Stomach (tissue), 9 donors: Measurements from ENCODE around the gene SEPTIN1. TPM values are rescaled to one million over a fixed set of nuclear protein-coding genes. Genes with fewer than 3 reads are reported as not detected.
A peak's percentile ranks its signal among the peaks of the same experiment; 100 is the strongest.

Source experiments
- DNase-seq, 2 donors: peaks; one replicate each; pipeline versions ENCODE4 v3.0.0 to v3.0.0-alpha.2; 2013 to 2019
- H3K27ac ChIP-seq, 5 donors: fragments of 200-600 bp in 4 of 5; sonication (generic) in 4 of 5; one replicate each; pipeline ENCODE4 v1.5.1; 2013 to 2019; ENCODE audit warnings: mild to moderate bottlenecking in 1 of 5, moderate library complexity in 1 of 5
- H3K27me3 ChIP-seq, 3 donors: fragments of 200-600 bp; sonication (generic); one replicate each; pipeline ENCODE4 v1.5.1; 2017 to 2019; ENCODE audit warnings: mixed run types in 1 of 3
- H3K36me3 ChIP-seq, 4 donors: fragments of 200-600 bp; sonication (generic); 1 replicate in 3 of 4; 2 replicates in 1 of 4; pipeline ENCODE4 v1.5.1; 2016 to 2019
- H3K4me1 ChIP-seq, 4 donors: fragments of 200-600 bp; sonication (generic); one replicate each; pipeline ENCODE4 v1.5.1; 2016 to 2019
- H3K4me3 ChIP-seq, 4 donors: fragments of 200-600 bp; sonication (generic) in 3 of 4; one replicate each; pipeline ENCODE4 v1.5.1; 2016 to 2019; ENCODE audit warnings: mild to moderate bottlenecking in 1 of 4
- H3K9me3 ChIP-seq, 4 donors: fragments of 200-600 bp; sonication (generic); one replicate each; pipeline ENCODE4 v1.5.1; 2016 to 2019
- CTCF ChIP-seq, 7 experiments: fragments of 450-650 bp in 4 of 7; fragments of 200-600 bp in 3 of 7; sonication (generic) in 3 of 7; IDR thresholded peaks; one replicate each; pipeline ENCODE4 v1.5.1; 2016 to 2019; ENCODE audit warnings: antibody characterized with exemption in 7 of 7, control low read depth in 2 of 7, mild to moderate bottlenecking in 1 of 7
- EP300 ChIP-seq: sonication (generic); formaldehyde crosslinking; IDR thresholded peaks from one replicate; pipeline ENCODE4 v1.6.1; 2017; ENCODE audit warnings: antibody characterized with exemption
- POLR2A ChIP-seq, 4 donors: fragments of 450-650 bp; IDR thresholded peaks; one replicate each; pipeline ENCODE4 v1.6.1; 2016; ENCODE audit warnings: antibody characterized with exemption in 4 of 4, control low read depth in 2 of 4, mild to moderate bottlenecking in 1 of 4, moderate library complexity in 1 of 4
- POLR2AphosphoS5 ChIP-seq, 3 donors: sonication (generic); formaldehyde crosslinking; IDR thresholded peaks; one replicate each; pipeline ENCODE4 v1.6.1; 2016; ENCODE audit warnings: antibody characterized with exemption in 3 of 3
- WGBS, 5 donors: extraction: QIAGEN DNeasy Blood & Tissue Kit in 3 of 5; methylation state at CpG; one replicate each; pipeline versions ENCODE4 v1.1.5 to v1.1.7; 2013 to 2018; 5-methylcytosine and 5-hydroxymethylcytosine counted together
- intact Hi-C: fragments of 100-400 bp; cut with DNase I; formaldehyde crosslinking; loops from one replicate; pipeline ENCODE4 v1.15.1; 2023; ENCODE audit warnings: low total_unique reads
- polyA plus RNA-seq, 3 donors: library from polyadenylated mRNA; stranded (reverse); fragments of 200-250 nt; gene quantifications; one replicate each; pipeline ENCODE4 v1.2.3, GENCODE V29; 2013
- total RNA-seq, 5 donors: library from RNA; depleted of rRNA; stranded (reverse); fragments of >200 nt; gene quantifications; one replicate each; pipeline versions ENCODE4 v1.1.0 to v1.2.3, GENCODE V29; 2014 to 2016
- donor health status: healthy with polysubstance abuse.
- donor health status: Bipolar disorder and iron deficiency.
- donor health status: healthy.

Gene SEPTIN1
- total and polyA plus RNA-seq, 8 donors: 0.72 to 10.5 (median 5.3) TPM; not detected in 1

- Histone ChIP-seq H3K4me3 (no peak overlapping the region), H3K27me3 (no peaks in the 10 kb centered on the region), H3K36me3 (peaks cover 38 to 74% (median 73%) of the 10 kb centered on the region in 4 donors), H3K27ac (no peak overlapping the region), H3K9me3 (no peaks in the 10 kb centered on the region), H3K4me1 (peaks cover 21 to 33% (median 27%) of the 10 kb centered on the region in 4 donors)
- intact Hi-C loops: no loop called here
- no peak for TF ChIP-seq POLR2A (IDR thresholded peaks at IDR 0.05)
- no peak for TF ChIP-seq EP300
- TF ChIP-seq POLR2AphosphoS5 (IDR thresholded peaks at IDR 0.05): no peak
- TF ChIP-seq CTCF (IDR thresholded peaks at IDR 0.05): no peak
- 84 to 89% (median 86%) methylated on average over 21 to 28 of the region's 28 CpGs for WGBS, 5 donors
- no peak for DNase-seq
Observed at GRCh38 chr16:30358990-30359870, 23.1 kb downstream of the SEPTIN1 start.

GRCh38 chr16:30358577-30358936 lies 23.8 kb downstream of the SEPTIN1 start:
- H3K27ac ChIP-seq: no peak overlapping the region
- no peak for TF ChIP-seq CTCF (IDR thresholded peaks at IDR 0.05)
- no peak for TF ChIP-seq POLR2AphosphoS5 (IDR thresholded peaks at IDR 0.05)
- TF ChIP-seq POLR2A (IDR thresholded peaks at IDR 0.05): no peak
- TF ChIP-seq EP300: no peak
- intact Hi-C loops: no loop called here
- no peak overlapping the region for H3K4me3 ChIP-seq
- 89 to 95% (median 91%) methylated on average over 9 of the region's 9 CpGs for whole genome bisulfite sequencing, 5 donors
- peaks cover 41 to 71% (median 69%) of the 10 kb centered on the region in 4 donors for H3K36me3 ChIP-seq
- peaks cover 28 to 40% (median 33%) of the 10 kb centered on the region in 4 donors for H3K4me1 ChIP-seq
- no peak for DNase-seq
- H3K27me3 ChIP-seq: no peaks in the 10 kb centered on the region
- no peaks in the 10 kb centered on the region for H3K9me3 ChIP-seq

- DNase-seq: no peak
- intact Hi-C loops: no loop called here
- Histone ChIP-seq H3K27me3 (no peaks in the 10 kb centered on the region), H3K36me3 (peaks cover 47 to 71% (median 69%) of the 10 kb centered on the region in 4 donors), H3K9me3 (no peaks in the 10 kb centered on the region), H3K27ac (peak overlapping the region in 3 of 5 donors; percentile 50 to 97 (median 97)), H3K4me3 (no peak overlapping the region), H3K4me1 (peaks cover 34 to 46% (median 39%) of the 10 kb centered on the region in 4 donors)
- 80 to 85% (median 80%) methylated on average over 25 to 37 of the region's 37 CpGs for WGBS, 5 donors
- TF ChIP-seq POLR2A (IDR thresholded peaks at IDR 0.05) (no peak), CTCF (IDR thresholded peaks at IDR 0.05) (no peak), POLR2AphosphoS5 (IDR thresholded peaks at IDR 0.05) (no peak), EP300 (no peak)
Observed at GRCh38 chr16:30357715-30358576, 24.4 kb downstream of the SEPTIN1 start.

GRCh38 chr16:30357085-30357714 lies 25.2 kb downstream of the SEPTIN1 start:
- DNase-seq: no peak
- peak overlapping the region in 4 of 5 donors; percentile 95 to 98 (median 97) for H3K27ac ChIP-seq
- H3K27me3 ChIP-seq: no peaks in the 10 kb centered on the region
- H3K4me3 ChIP-seq: no peak overlapping the region
- peaks cover 49 to 71% (median 69%) of the 10 kb centered on the region in 4 donors for H3K36me3 ChIP-seq
- H3K9me3 ChIP-seq: no peaks in the 10 kb centered on the region
- WGBS, 5 donors: 59 to 79% (median 63%) methylated on average over 5 of the region's 5 CpGs
- no peak for TF ChIP-seq POLR2AphosphoS5 (IDR thresholded peaks at IDR 0.05)
- no peak for TF ChIP-seq CTCF (IDR thresholded peaks at IDR 0.05)
- TF ChIP-seq EP300: no peak
- TF ChIP-seq POLR2A (IDR thresholded peaks at IDR 0.05): no peak
- intact Hi-C loops: no loop called here
- H3K4me1 ChIP-seq: peaks cover 41 to 53% (median 47%) of the 10 kb centered on the region in 4 donors
